Kidney capillary endothelial cell (primary cell): ENCODE measurements around the gene RNF213.
"Not testable (repeated sequence)": the region's sequence is repeated elsewhere in the genome, so short reads cannot be mapped to it uniquely, and the experiment has no call there.

Experiments
- DNase-seq: peaks from one replicate; pipeline ENCODE4 v3.0.0-alpha.2; 2018; ENCODE audit warnings: low spot score

RNF213 gene

DNA sequence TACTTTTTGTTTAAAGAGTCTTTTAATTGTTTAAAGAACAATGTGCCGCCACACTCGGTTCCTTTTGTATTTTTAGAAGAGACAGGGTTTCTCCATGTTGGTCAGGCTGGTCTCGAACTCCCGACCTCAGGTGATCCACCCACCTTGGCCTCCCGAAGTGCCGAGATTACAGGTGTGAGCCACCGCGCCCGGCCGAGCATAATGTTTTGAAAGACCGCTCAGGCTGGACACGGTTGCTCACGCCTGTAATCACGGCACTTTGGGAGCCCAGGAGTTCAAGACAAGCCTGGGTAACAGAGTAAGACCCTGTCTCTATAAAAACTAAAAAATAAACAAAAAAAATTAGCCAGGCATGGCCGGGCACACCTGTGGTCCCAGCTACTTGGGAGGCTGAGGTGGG, 59.8 kb downstream of the RNF213 start:
- DNase-seq, result no peak

DNA sequence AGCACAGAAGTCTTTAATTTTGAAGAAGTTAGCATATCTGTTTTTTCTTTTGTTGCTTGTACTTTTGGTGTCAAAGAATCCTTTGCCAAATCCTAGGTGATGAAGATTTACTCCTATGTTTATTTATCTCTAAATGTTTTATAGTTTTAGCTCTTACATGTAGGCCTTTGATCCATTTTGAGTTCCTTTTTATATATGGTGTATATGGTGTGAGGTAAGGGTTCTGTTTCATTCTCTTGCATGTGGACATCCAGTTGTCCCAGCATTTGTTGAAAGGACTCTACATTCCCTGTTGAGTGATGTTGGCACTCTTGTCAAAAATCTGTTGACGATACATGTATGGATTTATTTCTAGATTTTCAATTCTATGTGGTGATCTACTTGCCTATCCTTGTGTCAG, 62.2 kb downstream of the RNF213 start:
- DNase-seq, result no peak

- no peak for DNase-seq
These were observed 63.3 kb downstream of the RNF213 start for GRCh38 chr17:80323982-80324381.

DNA sequence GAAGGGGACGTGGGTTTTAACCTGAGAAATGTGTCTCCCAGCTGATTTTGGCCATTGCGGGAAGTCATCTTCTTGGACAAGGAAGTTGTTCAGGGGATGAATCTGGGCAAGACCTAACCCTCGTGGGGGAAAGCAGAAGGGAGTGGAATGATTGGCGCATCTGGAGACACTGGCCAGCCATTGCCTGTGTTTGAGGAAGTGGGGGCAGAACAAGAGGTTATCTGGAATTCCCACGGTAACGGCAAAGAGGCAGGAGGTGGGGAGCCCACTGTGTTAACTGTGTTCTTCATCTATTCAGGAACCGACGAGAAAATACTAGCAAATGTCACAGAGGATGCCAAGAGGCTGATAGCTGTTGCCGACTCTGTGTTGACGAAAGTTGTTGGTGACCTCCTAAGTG, 66.9 kb downstream of the RNF213 start:
- no peak for DNase-seq

DNA sequence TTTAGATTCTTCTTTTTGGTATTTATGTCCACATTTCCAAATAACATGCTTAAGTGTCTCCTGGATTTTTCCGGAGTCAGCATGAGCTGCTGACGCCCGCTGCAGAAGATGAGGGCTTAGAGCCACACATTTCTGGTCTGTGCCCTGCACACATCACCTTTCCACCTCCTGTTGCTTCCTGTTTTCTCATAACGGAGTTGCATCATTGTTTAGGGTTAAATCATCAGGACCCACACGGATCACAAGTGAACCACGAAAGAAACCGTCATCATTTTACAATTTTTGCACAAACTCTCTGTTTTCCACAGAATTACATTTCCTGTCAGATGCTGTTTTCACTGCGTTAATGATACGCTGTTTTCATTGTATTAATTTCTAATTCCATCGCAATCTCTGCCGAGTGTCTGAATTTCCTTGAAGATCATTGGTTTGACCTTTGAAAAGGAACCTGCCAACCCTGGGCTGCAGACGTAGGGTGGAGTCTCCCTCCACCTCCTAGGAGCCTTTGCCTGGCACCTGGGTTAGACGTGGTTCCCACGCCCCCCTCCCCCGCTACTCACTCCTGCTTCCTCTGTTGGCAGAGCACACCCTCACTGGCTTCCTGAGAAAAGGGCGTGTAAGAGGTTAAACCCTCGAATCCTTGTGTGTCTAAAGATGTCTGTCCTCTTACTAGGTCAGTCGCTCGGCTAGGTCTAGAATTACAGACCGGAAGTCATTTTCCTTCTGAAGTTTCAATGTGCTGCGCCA, 68.2 kb downstream of the RNF213 start:
- DNase-seq, result no peak

GRCh38 chr17:80329421-80329820, 68.8 kb downstream of the RNF213 start:
- not testable (repeated sequence) for DNase-seq

DNA sequence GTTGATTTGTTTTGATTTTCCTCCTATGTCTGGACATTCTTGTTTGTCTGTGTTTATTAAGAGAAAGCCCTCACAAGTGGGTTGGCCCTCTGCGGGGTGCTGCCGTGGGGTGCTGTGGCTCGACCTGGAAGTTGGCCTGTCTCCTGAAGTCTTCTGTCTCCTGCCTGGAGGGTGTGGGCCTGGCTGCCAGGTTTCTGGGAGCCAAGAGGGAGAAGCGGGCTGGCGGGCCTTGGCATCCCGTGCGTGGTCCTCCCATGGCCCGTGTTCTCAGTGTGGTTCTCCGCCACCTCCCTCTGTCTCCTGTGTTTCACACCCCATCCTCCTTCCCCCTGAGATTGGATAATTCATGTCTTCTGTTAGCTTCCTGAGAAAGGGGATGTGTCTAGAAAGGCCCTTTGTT, 69.6 kb downstream of the RNF213 start:
- DNase-seq, result no peak

- not testable (repeated sequence) for DNase-seq
These were observed 70.3 kb downstream of the RNF213 start for GRCh38 chr17:80330938-80331337.

- no peak for DNase-seq
These were observed 71.2 kb downstream of the RNF213 start for GRCh38 chr17:80331820-80332219.

DNA sequence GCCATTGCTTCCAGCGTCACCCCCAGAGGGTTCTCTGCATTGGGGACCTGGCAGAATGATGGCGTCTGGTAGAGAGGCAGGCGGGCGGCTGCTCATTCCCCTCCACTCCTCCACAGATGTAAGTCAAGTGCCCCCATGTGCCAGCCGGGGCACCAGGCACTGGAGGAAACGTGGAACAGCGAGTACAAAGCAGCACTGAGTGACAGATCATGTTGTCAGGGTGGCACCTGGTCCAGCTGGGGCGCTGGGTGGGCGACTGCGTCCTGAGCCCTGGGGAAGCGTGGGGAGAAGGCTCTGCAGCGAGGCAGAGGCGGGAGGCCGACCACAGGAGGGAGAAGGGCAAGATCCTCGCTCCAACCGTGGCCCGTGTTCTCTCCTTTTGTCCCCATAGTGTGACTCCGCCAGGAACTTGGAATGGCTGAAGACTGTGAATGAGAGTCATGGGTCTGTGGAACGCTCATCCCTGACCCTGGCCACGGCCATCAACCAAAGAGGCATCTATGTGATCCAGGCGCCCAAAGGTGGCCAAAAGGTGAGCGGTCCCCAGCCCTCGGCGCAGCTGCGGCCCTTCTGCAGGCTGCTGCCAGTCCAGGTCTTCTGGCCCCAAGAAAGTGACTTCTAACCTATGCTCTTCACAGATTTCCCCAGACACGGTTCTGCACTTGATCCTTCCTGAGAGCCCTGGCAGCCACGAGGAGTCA, 76.7 kb downstream of the RNF213 start:
- no peak for DNase-seq

GRCh38 chr17:80339118-80339517, 78.5 kb downstream of the RNF213 start:
- no peak for DNase-seq

DNA sequence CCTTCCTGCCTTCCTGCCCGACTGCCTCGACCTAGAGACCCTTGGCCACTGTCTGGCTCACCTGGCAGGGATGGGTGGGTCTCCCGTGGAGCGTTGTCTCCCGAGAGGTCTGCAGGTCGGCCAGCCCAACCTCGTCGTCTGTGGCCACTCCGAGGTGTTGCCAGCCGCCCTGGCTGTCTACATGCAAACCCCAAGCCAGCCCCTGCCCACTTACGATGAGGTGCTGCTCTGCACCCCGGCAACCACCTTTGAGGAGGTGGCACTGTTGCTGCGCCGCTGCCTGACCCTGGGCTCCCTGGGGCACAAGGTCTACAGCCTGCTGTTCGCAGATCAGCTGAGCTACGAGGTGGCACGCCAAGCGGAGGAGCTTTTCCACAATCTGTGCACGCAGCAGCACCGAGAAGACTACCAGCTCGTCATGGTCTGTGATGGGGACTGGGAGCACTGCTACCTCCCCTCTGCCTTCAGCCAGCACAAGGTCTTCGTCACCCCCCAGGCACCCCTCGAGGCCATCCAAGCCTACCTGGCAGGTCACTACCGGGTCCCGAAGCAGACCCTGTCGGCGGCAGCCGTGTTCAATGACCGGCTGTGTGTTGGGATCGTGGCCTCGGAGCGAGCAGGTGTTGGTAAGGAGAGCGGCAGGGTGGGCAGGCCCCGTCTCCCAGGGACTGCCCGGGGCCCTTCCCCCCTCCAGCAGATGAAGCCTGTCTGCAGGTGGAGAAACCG, 79.2 kb downstream of the RNF213 start:
- no peak for DNase-seq

DNA sequence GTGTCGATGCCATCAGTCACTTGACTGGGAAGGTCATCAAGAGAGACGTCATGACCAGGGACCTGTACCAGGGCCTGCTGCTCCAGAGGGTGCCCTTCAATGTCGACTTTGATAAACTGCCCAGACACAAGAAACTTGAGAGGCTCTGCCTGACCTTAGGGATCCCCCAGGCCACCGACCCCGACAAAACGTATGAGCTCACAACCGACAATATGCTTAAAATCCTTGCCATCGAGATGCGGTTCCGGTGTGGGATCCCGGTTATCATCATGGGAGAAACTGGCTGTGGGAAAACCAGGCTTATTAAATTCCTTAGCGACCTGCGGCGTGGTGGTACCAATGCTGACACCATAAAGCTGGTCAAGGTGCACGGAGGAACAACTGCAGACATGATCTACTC, 84.7 kb downstream of the RNF213 start:
- DNase-seq, result no peak

GRCh38 chr17:80345841-80346497, 85.3 kb downstream of the RNF213 start:
- DNase-seq, result no peak

DNA sequence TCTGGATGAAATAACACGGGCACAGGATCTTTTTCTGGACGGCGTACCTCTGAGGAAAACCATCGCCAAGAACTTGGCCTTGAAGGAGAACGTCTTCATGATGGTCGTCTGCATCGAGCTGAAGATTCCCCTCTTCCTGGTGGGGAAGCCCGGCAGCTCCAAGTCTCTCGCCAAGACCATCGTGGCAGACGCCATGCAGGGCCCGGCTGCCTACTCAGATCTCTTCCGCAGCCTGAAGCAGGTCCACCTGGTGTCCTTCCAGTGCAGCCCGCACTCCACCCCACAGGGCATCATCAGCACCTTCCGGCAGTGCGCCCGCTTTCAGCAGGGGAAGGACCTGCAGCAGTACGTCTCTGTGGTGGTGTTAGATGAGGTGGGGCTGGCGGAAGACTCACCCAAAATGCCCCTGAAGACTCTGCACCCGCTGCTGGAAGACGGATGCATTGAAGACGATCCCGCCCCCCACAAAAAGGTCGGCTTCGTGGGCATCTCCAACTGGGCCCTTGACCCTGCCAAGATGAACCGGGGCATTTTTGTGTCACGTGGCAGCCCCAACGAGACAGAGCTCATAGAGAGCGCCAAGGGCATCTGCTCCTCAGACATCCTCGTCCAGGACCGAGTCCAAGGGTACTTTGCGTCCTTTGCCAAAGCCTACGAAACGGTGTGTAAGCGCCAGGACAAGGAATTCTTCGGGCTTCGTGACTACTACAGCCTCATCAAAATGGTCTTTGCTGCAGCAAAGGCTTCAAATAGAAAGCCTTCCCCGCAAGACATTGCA, 86.0 kb downstream of the RNF213 start:
- DNase-seq, result no peak

DNA sequence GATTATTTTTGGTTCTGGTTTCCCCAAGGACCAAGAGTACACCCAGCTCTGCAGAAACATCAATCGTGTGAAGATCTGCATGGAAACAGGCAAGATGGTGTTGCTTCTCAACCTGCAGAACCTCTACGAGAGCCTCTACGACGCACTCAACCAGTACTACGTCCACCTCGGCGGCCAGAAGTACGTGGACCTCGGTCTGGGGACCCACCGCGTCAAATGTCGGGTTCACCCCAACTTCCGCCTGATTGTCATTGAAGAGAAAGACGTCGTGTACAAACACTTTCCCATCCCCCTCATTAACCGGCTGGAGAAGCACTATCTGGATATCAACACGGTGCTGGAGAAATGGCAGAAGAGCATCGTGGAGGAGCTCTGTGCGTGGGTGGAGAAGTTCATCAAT, 86.9 kb downstream of the RNF213 start:
- DNase-seq, result no peak

DNA sequence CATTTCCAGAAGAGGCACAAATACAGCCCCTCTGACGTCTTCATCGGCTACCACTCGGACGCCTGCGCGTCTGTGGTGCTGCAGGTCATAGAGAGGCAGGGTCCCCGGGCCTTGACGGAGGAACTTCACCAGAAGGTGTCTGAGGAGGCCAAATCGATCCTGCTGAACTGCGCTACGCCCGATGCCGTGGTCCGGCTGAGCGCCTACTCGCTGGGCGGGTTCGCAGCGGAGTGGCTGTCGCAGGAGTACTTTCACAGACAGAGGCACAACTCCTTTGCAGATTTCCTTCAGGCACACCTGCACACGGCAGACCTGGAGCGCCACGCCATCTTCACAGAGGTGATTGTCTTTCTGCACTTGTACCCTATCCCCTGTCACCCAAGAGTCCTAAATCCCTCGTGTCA, 87.3 kb downstream of the RNF213 start:
- DNase-seq, result no peak

DNA sequence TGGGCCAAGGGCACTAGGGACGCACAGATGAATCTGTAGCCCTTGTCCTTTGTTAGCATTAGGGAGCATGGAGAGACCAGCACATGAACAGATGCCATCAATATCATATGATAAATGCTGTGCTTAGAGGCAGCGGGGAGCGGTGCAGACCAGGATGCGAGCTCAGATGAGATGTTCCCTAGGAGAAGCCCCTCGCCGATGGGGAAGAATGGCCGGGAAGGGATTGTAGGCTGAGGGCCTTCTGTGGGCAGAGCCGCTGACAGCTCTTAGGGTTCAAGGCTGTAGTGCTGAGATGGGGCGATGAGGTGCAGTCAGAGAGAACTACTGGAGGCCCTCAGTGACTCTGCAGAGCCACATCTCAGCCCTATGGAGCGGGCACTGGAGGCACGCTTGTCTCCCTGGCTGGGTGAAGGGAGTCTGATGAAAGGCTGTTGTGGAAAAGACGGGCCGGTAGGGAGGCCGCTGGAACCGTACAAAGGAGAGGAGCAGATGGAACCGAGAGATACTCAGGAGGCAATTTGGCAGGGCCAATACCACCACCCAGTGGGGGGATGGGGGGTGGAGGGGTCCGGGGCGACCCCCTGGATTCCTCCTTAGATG, 88.0 kb downstream of the RNF213 start:
- no peak for DNase-seq

- peak; percentile 29 for DNase-seq
These were observed 88.5 kb downstream of the RNF213 start for GRCh38 chr17:80349151-80349651.

- no peak for DNase-seq
These were observed 89.1 kb downstream of the RNF213 start for GRCh38 chr17:80349751-80350150.

DNA sequence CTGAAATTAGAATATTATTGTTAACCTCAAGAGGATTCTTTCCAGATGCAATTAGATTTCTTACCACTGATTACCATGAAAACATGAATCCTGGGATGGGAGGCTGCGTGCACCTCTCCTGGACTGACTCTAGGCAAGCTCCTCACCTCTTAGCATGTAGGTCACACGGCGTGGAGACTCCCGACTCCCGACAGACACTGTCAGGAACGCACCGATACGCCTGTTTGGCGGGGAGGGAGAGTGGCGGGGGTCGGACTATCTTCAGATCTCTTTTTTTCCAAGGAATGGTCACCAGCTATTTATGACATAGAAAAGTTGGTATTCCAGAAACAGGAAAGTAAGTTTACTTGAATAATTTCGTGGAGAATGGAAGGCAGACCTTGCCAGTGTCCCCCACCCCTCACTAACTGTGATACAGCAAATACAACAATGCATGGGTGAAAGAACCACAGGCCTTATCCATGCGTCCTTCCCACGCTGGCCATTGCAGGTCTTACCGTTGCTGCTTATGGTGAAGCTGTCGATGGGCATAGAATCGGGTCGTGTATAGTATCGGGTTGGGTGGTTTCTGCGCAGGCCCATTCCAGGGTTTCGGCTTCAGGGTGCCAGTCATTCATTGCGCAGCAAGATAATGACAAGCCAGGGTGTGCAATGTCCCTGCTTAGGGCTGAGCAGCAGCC, 91.7 kb downstream of the RNF213 start:
- no peak for DNase-seq
